ENCODE results near the gene ARHGAP26.

Gene ARHGAP26

DNA sequence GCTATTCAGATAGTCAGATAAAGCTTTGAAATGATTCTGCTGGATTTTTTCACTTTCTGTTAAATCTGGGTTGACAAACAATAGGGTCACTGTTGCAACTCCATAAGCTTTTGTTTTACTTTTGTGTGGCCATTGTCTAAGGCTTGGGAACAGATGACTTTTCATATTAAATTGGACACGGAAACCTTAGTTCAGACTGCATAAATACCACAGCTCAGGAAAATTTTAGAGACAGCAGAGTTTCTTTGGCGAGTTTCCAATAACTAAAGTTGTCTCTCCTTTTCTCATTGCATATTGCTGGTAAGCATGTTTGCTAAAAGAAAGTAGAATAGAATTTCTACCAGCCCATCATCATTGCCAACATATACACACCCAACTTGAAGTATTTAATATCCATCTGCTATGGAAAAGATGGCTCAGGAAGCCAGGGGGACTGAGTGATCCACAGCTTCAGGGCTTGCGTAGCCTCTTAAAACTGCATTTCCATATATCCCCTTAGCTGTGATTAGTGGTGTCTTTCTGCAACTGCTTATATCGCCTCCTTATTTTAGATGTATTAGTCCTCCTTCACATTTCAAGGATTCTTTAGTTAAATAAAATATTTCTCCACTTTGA lies 168.2 kb downstream of the ARHGAP26 start:
- no peak for DNase-seq (ENCODE audit: low spot score)
- no peak for TF ChIP-seq CTCF (IDR thresholded peaks at IDR 0.05)
- no peak overlapping the region for H3K27ac ChIP-seq
- no peak overlapping the region for H3K4me3 ChIP-seq

DNA sequence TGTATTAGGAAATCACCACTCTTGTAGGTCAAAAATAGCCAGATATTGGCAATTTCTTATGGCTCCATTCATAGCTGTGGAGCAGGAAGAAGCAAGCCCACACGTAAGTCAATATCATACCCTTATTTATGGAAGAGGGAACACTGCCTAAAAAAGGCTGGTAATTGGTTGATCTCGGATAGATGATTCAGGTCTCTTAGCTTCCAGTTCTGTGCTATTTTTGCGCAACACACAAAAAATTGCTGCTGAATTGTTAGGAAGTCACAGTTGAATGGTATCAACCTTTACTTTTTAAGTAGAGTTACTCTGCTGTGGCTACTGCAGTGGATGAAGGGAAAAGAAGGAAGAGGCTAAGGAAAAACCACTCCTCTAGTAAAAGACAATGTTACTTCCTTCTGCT lies 168.8 kb downstream of the ARHGAP26 start:
- H3K27ac ChIP-seq: peak overlapping the region in 1 of 2 donors; percentile 8
- no peak overlapping the region for H3K4me3 ChIP-seq
- no peak for TF ChIP-seq CTCF (IDR thresholded peaks at IDR 0.05)
- DNase-seq (ENCODE audit: low spot score): no peak

- TF ChIP-seq CTCF (IDR thresholded peaks at IDR 0.05): no peak
- DNase-seq (ENCODE audit: low spot score): no peak
- no peak overlapping the region for H3K4me3 ChIP-seq
- peak overlapping the region in 1 of 2 donors; percentile 8 for H3K27ac ChIP-seq
Observed at GRCh38 chr5:142939884-142940283, 169.7 kb downstream of the ARHGAP26 start.

DNA sequence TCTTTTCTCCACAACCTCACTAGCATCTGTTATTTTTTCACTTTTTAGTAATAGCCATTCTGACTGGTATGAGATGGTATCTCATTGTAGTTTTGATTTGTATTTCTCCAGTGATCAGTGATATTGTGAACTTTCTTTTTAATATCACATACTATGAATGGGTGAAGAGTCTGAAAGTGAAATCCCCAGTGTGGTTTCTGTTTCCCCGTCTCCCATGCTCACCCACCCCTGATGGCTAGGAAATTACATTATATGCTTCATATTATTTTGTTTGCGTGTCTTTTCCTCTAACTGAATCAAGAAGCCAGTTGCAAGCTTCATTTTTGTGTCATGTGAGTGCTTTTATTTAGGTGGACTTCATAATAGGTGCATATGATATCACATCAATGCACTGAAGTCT lies 171.1 kb downstream of the ARHGAP26 start:
- no peak for DNase-seq (ENCODE audit: low spot score)
- Histone ChIP-seq H3K4me3 (no peak overlapping the region), H3K27ac (no peak overlapping the region)
- TF ChIP-seq CTCF (IDR thresholded peaks at IDR 0.05): no peak

GRCh38 chr5:142942901-142943300 lies 172.7 kb downstream of the ARHGAP26 start:
- no peak overlapping the region for H3K4me3 ChIP-seq
- no peak overlapping the region for H3K27ac ChIP-seq
- DNase-seq (ENCODE audit: low spot score): no peak
- no peak for TF ChIP-seq CTCF (IDR thresholded peaks at IDR 0.05)

DNA sequence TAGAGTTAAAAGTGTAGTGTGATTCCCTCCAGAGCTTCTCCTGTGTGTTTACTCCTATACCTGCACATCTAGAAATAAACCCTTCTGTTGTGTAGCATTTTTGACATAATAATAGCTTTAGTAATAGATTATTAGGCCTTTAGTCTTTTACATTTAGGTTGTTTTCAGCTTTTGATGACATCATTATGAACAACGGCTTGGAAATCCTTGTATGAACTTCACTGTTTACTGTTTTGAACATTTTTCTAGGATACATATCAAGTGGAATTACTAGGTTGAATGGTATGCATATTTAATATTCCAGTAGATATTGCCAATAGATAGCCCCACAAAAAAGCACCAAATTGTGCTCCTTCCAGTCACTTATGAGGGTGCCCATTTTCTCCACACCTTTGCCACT lies 174.0 kb downstream of the ARHGAP26 start:
- DNase-seq (ENCODE audit: low spot score): no peak
- no peak overlapping the region for H3K27ac ChIP-seq
- TF ChIP-seq CTCF (IDR thresholded peaks at IDR 0.05): no peak
- H3K4me3 ChIP-seq: no peak overlapping the region

DNA sequence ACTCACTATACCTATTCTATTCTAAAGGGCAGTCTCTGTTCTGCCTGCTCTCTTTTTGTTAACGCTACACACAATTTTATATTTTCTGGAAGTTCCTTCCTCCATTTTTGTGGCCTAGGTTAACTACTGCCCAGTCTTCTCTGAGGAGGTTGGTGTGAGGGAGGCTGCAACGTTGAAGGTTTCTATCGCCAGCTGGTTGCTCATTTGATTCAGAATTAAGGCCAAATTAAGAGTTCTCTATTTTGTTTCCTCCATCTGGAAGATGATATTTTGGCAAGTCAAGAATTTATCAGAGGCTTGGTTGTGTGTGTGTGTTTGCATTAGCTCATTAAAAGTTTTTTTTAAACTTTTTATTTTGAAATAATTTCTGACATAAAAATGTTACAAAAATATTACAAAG lies 175.1 kb downstream of the ARHGAP26 start:
- no peak overlapping the region for H3K4me3 ChIP-seq
- H3K27ac ChIP-seq: no peak overlapping the region
- no peak for TF ChIP-seq CTCF (IDR thresholded peaks at IDR 0.05)
- no peak for DNase-seq (ENCODE audit: low spot score)
